Cardiac ventricle fibroblast (primary cell): Measurements from ENCODE around the gene CAMK1D. TPM values are rescaled to one million over a fixed set of nuclear protein-coding genes. Genes with fewer than 3 reads are reported as not detected.

Experiments
- total RNA-seq: library from RNA; depleted of rRNA; stranded (reverse); fragments of >200 nt; gene quantifications from 2 replicates; pipeline ENCODE4 v1.2.3, GENCODE V29; 2015

Gene CAMK1D
- 1.3 and 1.6 TPM in 2 replicates for total RNA-seq

DNA sequence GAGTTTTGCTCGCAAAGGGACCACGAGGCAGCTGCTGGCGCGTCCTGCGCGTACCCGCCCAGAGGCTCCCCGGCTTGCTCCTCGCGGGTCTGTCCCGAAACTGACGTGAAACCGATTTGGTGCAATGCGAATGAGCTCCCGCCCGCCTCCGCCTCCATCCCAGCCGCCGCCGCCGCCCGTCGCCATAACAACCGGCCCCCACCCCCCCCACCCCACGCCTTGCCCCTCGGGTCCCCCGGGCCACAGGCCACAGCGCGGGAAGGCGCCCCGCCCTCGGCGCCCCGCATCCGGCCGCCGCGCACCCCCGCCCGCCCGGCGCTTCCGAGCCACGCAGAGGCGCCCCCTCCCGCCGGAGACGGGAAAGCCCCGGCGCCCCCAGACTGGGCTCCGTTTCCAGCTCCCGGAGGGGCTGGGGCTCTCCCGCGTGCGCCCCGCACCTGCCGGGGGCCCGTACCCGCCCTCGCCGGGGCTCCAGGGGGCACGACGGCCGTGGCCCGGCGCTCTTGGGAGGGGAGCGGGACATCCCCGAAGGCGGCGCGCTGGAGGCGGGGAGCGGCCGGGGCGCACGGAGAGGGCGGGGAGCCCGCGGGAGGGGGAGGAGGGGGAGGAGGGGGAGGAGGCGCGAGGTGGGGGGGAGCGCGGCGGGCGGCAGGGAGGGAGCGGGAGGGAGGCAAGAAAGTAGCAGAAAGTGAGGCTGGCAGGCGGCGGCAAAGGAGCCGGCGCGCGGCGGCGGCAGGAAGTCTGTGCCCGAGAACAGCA lies at the start of gene CAMK1D:
Gene CAMK1D, plus strand, starts transcription at position 678 of the 759 bp plus-strand sequence.

Other genes starting within 250 kb of the CAMK1D start
- 2.0 and 3.1 TPM in 2 replicates for gene SEC61A2, start 219.9 kb upstream of the CAMK1D start, total RNA-seq
- gene NUDT5, start 153.7 kb upstream of the CAMK1D start, total RNA-seq = 49.5 and 55.3 TPM in 2 replicates
- gene CDC123, start 153.4 kb upstream of the CAMK1D start, total RNA-seq = 49.5 and 58.0 TPM in 2 replicates